Sciatic nerve (tissue), 2 donors: Measurements from ENCODE around the gene EFNA2. TPM values are rescaled to one million over a fixed set of nuclear protein-coding genes. Genes with fewer than 3 reads are reported as not detected.
A peak's percentile ranks its signal among the peaks of the same experiment; 100 is the strongest.
"Not testable (repeated sequence)": the region's sequence is repeated elsewhere in the genome, so short reads cannot be mapped to it uniquely, and the experiment has no call there.

Source experiments
- ATAC-seq: fragments of 200-7000 bp; cut with Tn5 transposase; one replicate; pipeline ENCODE4 v1.9.1; 2020; ENCODE audit warnings: mild to moderate bottlenecking, moderate library complexity
- DNase-seq: peaks from one replicate; pipeline ENCODE4 v3.0.0-alpha.2; 2020; ENCODE audit warnings: low spot score
- intact Hi-C: fragments of 100-400 bp; cut with DNase I; formaldehyde crosslinking; loops from one replicate; pipeline ENCODE4 v1.14.2; 2022
- total RNA-seq: library from RNA; stranded (reverse); fragmentation: NEBNext Ultra II Directional; extraction: Animal tissue kit (Norgen Biotek cat#: 25700); gene quantifications from one replicate; pipeline ENCODE4 v1.2.1, GENCODE V29; 2021
- donor health status: DM: no; HTN: no; CAD: no.
- donor health status: DM: no; HTN: no; CAD: no.

EFNA2 gene
- total RNA-seq, 1 donor from 2014 or later: not detected

DNA sequence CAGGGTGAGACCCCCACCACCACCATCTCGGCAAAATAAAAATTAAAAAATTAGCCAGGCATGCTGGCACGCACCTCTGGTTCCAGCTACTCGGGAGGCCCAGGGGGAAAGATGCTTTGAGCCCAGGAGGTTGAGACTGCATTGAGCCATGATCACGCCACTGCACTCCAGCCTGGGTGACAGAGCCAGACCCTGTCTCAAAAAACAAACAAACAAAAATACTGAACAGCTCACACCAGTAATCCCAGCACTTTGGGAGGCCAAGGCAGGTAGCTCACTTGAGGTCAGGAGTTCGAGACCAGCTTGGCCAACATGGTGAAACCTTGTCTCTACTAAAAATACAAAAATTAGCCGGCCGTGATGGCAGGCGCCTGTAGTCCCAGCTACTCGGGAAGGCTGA is 19.7 kb downstream of the EFNA2 start:
- intact Hi-C loops, ATAC-seq, DNase-seq: not testable (repeated sequence)

DNA sequence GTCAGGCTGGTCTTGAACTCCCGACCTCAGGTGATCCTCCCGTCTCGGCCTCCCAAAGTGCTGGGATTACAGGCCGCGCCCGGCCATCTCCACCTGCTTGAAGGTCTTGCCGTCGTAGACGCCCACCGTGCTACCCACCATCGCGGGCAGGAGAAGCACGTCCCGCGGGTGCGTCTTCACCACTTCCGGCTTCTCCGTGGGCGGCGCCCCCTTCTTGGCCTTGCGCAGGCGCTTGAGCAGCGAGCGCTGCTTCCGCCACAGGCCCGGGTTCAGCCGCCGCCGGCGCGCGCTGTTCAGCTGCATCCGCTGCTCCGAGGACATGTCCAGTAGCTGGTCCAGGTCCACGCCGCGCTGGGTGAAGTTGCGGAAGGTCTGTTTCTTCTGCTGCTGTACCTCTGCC is 21.6 kb downstream of the EFNA2 start:
- intact Hi-C loops: no loop called here
- DNase-seq: no peak
- ATAC-seq: no peak

DNA sequence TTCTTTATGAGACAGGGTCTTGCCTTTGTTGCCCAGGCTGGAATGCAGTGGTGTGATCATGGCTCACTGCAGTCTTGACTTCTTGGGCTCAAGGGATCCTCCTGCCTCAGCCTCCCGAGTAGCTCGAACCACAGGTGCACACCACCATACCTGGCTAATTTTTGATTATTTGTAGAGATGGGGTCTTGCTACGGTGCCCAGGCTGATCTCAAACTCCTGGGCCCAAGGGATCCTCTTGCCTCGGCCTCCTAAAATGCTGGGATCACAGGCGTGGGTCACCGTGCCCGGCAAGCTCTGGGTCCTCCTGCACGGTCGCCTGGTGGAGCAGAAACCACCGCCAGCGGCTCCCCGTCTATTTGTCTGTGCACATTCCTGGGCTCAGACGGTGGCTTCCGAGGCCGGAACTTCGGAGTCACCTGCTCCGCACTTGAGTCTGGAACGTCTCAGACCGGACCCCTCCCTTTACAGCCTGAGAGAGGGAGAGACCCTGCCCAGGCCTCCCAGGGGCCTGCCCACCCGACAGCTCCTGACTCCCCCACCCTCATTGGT is 22.2 kb downstream of the EFNA2 start:
- ATAC-seq (no peak), DNase-seq (no peak)
- intact Hi-C loops: no loop called here

DNA sequence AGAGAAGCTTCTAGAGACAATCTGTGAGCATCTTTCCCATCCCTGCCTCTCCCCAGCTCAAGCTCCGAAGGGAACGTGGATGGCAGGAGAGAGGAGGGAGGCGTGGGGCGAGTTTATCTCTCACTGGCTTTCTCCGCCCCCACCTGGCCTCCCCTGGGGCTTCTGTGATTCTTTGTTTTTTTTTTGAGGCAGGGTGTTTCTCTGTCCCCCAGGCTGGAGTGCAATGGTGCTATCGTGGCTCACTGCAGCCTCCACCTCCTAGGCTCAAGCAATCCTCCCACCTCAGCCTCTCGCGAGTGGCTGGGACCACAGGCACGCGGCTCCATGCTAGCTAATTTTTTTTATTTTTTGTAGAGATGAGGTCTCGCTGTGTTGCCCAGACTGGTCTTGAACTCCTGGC is 23.0 kb downstream of the EFNA2 start:
- ATAC-seq: no peak
- no peak for DNase-seq
- intact Hi-C loops: no loop called here

DNA sequence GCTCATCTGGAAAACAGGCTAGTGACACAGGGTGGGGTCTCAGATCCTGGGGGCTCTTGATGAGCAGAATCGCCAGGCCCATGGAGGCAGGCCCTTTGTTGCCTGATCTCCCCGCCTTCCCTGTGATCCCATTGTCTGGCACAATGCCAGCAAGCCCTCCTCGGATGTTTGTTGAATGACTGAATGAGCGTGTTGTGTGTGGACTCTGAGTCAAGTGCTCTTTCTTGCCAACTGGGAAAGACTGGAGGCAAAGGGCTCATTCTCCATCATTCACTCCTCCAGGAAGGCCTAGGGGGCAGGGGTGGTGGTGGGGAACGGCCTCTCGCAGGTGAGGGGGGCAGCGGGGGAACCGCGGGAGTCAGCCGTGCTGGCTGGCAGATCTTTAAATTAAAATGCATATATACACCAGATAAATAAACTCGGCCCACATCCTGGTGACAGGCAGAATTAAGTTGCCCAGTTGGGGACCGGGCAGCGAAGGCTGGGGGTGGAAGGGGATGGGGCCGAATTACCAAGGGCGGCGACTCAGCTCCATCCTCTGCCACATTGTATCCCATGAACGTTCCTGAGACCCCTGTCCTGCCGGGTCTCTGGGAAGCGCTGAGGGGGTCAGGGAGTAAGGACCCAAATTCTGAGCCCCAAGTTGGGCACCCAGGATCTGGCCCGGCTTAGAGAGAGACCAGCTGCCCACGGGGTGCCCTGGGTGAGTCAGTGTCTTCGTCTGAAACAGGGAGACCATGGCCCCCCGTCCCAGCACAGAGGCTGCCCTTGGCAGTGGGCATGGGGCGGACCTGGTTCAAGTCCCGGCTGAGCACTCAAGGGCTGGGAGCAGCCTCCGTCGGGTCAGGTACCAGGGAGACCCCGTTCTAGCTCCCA is 24.5 kb downstream of the EFNA2 start:
- intact Hi-C loops: no loop called here
- DNase-seq (no peak), ATAC-seq (no peak)

DNA sequence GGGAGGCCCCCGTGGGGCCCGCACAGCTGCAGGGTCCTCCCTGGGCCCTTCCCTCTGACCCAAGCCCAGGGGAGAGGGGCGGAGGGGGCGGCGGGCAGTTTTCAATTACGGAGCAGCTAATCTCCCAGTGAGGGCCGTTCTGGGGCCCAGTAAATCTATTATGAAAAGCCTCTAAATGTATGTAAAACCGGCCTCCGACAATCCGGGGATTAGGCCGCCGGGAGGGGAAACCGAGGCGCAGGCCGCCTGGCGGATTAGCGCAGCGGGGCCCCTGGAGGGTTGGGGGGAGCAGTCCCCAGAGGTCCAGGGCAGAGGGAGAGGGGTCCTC is 25.1 kb downstream of the EFNA2 start:
- ATAC-seq: no peak
- DNase-seq: no peak
- intact Hi-C loops: no loop called here

DNA sequence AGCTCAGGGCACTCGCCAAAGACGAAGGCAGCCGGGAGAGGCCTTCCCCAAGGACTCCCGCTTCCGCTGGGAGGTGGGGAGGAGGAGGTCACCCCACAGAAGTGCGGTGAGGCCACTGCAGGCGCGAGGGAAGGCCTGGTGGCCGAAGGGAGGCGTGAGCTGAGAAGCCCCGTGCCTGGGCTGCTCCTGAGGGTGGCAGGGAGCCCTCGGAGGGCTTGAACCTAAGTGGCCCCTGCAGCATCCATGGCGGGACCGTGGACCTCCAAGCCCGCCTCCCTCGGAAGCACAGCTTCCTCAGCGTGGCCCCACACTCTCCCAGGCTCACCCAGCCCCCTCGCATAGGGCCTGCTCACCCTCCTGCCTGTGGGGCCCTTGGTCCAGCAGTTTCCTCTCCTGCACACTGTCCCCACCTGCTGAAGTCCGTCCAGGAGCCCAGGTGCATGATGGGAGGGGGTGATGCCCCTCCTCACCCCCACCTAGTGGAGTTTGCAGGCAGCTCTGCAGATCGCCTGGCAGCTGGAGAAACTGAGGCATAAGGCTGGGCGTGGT is 25.9 kb downstream of the EFNA2 start:
- ATAC-seq (no peak), DNase-seq (no peak)
- intact Hi-C loops: no loop called here

DNA sequence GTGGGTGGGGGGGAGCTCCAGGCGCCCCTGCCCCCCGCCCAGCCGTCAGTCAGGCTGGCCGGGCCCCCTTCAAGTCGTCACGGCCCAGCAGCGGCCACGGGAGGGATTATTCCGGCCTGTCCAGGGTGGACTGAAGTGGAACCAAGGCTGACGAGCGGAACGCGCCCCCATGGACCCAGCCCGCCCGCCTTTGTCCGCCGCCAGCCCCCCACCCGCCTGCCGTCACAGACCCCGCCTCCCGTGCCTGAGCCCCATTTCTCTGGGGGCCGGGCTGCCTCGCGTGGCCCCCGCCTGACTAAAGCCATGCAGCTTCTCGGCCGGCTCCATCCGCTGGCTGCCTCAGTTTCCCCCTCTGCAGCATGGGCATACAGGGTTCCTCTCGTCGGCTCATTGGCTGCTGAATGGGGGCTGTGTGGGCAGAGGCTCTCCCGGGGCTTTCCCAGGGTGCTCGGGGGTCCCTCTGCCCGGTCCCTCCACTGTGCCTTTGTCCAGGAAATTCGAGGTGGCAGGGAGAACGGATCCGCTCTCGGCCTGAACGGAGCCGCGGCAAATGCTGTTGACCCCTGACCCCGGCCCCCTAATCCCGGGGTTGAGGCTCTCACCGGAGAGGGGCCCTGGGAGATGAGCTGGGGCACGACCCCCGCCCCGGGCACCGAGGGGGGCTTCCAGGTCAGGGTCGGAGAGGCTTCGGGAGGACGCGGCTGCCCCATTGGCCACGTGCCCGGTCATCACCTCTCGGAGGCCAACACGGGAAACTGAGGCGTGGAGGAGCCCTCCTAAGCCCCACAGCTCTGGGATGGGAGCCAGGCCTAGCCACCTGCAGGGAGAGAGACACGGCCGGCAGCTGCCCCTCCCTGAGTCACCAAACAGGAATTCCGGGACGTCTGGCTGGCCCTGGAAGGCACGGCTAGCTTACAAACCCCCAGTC is 27.4 kb downstream of the EFNA2 start:
- no peak for ATAC-seq
- DNase-seq: no peak
- intact Hi-C loops: no loop called here

DNA sequence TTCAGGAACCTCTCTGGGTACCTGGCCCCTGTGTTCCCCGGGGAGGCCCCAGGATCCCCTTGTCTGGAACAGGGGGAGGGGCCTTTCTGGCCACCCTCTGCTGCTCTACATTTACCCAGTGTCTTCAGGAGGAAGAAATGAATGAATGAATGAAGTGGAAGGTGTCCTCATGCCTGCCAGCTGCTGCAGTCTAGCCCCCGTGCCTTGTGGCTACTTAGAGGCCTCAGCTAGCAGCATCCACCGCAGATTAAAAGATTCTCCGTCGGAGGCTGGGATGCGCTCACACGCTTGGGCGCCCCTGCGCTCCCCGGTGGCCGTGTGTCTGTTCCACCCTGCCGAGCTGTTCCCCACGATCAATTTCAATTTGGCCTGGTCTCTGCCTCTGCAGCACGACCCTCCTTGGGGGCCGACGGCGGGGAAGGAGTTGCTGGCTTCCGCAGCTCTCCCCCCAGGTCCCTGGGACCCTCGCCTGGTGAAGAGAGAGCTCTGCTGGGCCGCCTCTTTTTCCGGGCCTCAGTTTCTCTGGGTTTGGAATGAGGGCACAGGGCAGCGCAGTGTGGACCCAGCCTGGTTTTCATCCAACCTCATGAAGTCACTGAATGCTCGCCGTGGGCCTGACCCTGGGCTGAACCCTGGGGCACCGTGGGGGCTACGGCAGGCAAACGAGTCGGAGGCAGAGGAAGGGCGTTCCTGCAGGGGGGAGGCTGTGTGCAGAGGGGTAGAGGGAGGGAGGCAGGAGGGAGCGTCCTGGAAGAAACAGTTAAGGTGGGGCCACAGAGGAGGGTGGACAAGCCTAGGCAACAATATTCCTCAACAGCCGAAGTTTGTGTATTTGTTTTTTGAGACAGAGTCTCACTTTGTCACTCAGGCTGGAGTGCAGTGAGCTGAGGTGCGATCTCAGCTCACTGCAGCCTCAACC is 28.3 kb downstream of the EFNA2 start:
- no peak for ATAC-seq
- intact Hi-C loops: no loop called here
- DNase-seq: no peak

DNA sequence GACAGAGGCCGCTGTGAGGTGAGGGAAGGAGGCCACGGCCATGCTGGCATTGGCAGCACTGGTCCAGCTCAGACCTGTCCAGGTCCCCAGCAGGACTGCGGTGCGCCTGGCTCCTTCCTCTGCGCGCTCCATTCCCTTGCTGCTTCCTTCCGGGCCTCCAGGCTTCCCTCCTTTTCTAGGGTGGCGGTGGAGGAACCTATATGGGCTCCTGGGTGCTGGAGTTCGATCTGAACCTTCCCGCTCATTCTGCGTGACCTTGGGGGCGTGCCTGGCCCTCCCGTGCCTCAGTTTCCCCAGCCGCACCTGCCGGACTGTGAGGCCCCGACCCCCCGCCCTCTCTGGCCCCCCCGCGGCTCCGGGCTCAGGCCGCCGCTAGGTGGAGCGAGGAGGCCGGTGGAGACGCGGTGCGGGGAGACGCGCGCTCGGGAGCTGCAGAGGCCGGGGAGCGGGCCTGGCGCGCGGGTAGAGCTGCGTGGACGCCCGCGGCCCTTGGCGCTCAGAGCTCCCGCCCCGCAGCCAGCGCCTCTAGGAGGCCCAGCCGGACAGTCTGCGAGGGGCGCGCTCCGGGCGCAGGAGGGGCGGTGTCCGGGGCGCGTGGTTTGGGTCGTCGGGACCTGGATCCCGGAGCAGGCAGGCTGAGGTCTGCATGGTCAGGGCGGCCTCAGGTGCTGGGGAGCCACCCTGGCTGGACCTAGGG is 29.9 kb downstream of the EFNA2 start:
- ATAC-seq (peak; percentile 74), DNase-seq (no peak)
- intact Hi-C loops: no loop called here

DNA sequence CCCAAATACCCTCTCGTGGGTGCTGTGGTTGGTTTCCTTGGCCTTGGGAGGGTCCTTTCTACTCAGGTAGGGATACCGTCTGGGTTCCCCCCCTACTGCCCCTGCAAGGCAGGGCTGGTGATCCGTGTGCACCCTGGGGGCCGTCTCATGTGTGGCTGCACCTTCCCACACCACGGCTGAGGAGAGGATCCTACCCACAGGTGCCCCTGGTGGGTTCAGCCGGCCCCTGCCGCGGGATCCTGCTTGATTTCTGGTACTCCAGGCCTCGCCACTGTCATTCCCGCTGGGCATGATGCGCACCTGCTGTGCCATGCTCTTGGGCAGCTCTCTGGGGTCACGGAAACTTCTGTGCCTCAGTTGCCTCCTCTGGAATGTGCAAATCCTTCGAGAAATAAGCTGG is 30.8 kb downstream of the EFNA2 start:
- intact Hi-C loops: no loop called here
- ATAC-seq (no peak), DNase-seq (no peak)

DNA sequence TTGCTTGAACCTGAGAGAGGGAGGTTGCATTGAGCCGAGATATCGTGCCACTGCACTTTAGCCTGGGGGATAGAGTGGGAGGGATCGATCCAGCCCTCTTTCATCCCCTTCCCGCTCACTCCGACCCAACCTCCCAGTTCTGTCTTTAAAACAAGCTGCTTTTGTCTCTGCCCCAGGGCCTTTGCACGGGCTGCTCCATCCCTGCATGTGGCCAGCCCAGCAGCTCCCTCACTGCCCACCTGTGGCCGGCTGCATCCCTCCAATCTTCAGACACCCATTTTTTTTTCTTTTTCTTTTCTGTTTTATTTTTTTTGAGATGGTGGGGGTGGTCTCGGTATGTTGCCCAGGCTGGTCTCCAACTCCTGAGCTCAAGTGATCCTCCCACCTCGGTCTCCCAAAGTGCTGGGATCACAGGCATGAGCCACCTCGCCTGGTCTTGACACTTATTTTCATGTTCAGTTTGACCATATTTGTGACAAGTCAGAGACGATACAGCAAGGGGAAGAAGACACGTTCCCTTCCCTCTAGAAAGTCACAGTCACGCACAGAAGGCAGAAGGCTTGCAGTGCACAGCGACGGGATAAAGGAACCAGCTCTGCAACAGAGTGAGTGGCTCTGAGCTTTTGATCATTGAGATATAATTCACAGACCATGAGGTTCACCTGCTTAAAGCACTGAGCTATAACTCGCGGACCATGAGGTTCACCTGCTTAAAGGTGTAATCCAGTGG is 31.8 kb downstream of the EFNA2 start:
- intact Hi-C loops: no loop called here

DNA sequence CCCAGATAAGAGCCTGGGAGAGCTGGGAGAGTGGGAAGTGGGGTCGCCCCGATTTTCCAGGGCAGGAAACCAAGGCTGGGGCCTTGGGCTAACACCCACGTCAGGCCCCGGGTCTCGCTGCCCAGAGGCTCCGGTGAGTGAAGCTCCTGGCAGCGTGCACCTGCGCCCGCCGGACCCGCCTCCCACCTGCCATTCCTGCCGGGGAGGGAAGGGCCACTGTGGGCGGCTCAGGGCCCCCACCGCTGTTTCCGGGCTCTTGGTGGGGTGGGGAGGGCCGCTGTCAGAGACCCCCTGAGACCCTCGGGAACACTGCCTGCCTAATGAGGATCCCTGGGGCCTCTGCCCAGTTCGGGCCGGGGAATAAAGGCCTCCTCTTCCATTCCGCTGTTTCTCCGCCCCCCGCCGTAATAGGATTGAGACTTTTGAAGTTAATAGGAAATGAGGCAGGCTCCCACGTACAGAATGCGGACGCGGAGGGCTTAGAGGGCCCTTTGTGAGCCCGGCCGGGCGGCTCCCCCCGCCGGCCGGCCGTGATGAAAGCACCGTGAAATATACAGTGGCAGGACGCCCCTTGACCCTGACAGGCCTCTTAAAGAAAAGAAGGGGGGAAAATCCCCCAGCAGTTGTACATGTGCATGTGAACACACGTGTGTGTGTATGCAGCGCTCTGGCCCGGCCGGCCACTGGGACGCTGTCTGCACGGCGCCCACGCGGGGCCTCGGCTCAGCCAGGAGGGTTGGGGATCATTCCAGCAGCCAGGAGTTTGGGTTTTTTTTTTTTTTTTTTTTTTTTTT is 33.2 kb downstream of the EFNA2 start:
- intact Hi-C loops: no loop called here
- ATAC-seq (no peak), DNase-seq (no peak)

More for the DNA sequence above, 31.8 kb downstream of the EFNA2 start:
- DNase-seq: no peak
- ATAC-seq: no peak

DNA sequence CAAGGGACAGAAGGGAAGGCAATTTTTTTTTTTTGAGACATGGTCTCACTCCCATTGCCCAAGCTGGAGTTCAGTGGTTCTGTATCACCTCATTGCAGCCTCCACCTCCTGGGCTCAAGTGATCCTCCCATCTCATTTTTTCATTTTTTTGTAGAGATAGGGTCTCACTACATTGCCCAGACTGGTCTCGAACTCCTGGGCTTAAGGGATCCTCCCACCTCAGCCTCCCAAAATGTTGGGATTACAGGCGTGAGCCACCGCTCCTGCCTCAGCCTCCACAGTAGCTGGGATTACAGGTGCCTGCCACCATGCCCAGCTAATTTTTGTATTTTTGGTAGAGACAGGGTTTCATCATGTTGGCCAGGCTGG is 34.6 kb downstream of the EFNA2 start:
- intact Hi-C loops, ATAC-seq: not testable (repeated sequence)

DNA sequence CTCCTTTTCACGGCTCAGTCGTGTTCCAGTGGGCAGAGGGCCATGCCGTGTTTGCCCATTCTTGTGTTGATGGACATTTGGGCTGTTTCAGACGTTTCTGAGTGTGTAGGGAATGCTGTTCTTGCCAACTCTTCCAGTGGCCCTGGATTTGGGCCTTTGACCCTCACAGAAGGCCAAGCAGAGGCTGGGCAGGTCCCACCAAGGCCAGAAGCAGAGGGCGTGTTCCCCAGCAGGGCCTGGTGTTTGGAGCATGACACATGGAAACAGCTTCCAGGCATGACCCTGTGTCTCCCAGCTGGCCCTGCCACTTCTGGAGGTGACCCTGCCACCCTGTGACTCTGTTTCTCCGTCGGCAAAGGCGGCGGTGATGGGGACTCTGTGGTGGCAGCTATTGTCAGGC is 35.9 kb downstream of the EFNA2 start:
- intact Hi-C loops: no loop called here
- ATAC-seq (no peak), DNase-seq (no peak)

More for the DNA sequence above, 34.6 kb downstream of the EFNA2 start:
- not testable (repeated sequence) for DNase-seq

DNA sequence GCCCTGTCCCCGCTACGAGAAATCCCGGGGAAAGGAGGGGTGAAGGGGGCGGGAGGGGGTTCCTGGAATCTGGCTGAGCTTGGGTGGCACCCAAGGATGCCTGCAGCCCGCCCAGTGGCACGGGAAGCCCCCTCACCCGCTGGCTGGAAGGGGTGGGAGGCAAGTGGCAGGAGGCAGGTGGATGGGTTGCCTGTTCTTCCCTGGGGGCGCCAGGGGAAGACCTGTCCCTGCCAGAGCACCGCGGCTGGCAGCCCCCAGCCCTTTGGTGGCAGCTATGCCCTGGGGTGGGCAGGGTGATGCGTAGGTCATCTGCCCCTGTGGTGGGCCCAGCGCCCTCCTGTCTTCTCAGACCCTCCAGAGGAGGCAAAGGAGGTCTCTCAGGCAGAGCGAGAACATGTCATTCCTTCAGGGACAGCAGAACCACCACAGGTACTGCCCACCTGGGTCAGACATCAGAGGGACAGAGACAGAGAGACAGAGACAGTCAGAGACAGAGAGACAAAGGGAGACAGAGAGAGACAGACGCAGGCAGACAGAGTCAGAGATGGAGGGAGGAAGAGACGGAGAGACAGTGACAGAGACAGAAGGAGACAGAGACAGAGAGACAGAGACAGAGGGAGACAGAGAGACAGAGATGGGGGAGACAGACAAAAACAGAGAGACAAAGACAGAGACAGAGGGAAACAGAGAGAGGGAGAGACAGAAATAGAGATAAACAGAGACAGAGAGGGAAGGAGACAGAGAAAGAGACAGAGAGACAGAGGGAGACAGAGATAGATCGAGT is 36.7 kb downstream of the EFNA2 start:
- ATAC-seq (no peak), DNase-seq (no peak)
- intact Hi-C loops: no loop called here
